ENCODE results near the gene HELZ.

- TF ChIP-seq POLR2AphosphoS5 (IDR thresholded peaks at IDR 0.05; ENCODE audit: low read depth, low read length) (no peak), TAF1 (IDR thresholded peaks at IDR 0.05; ENCODE audit: borderline replicate concordance, low read depth, low read length) (no peak)
These were observed 211.4 kb downstream of the HELZ start for GRCh38 chr17:67033613-67034012.

Measured in GM12892 (cell line).